ENCODE data around the gene LCA5L. TPM values are rescaled to one million over a fixed set of nuclear protein-coding genes. Genes with fewer than 3 reads are reported as not detected.

Gene LCA5L
- total RNA-seq, 2 experiments from 2014 or later = 0.35 to 1.8 TPM

GRCh38 chr21:39430457-39430856, 15.1 kb downstream of the LCA5L start:
- no peaks in the 10 kb centered on the region for H4K20me1 ChIP-seq (ENCODE audit: insufficient read depth, low read length)
- H3K27ac ChIP-seq (ENCODE audit: low read depth, low read length, poor library complexity, severe bottlenecking) = no peak overlapping the region
- intact Hi-C loops (cut with micrococcal nuclease; ENCODE audit: unreplicated experiment) = no loop called here
- H3K9me2 ChIP-seq (ENCODE audit: insufficient read depth, low read length) = no peaks in the 10 kb centered on the region
- H3K79me2 ChIP-seq (ENCODE audit: insufficient read depth, low read depth, low read length) = no peaks in the 10 kb centered on the region
- TF ChIP-seq EZH2phosphoT487 (IDR thresholded peaks at IDR 0.05; ENCODE audit: borderline replicate concordance, low read depth, low read length) = no peak
- no peak for TF ChIP-seq CTCF (conservative IDR thresholded peaks at IDR 0.05; ENCODE audit: low read length)
- POLR2A ChIA-PET = interaction anchor here (1.4 kb wide), 1 partner anchor 12 kb away, joined by 3 read pairs; no protein-coding TSS in a partner anchor
- CTCF ChIA-PET (ENCODE audit: unreplicated experiment) = no interaction called here
- H3K4me1 ChIP-seq (ENCODE audit: insufficient read depth, low read length, poor library complexity, severe bottlenecking) = no peaks in the 10 kb centered on the region
- no peak overlapping the region for H3K4me2 ChIP-seq (ENCODE audit: low read length)
- no peaks in the 10 kb centered on the region for H3K36me3 ChIP-seq (ENCODE audit: insufficient read depth, low read length)
- no peak overlapping the region for H2AFZ ChIP-seq (ENCODE audit: low read length)
- H3K9me3 ChIP-seq (ENCODE audit: low read length) = no peaks in the 10 kb centered on the region
- no peak for DNase-seq (ENCODE audit: low spot score)
- no peak overlapping the region for H3K4me3 ChIP-seq (ENCODE audit: low read depth, low read length, poor library complexity, severe bottlenecking)
- no TSS peak for BruUV-seq (replicated peaks)

- no peaks in the 10 kb centered on the region for H3K36me3 ChIP-seq (ENCODE audit: insufficient read depth, low read length)
- BruUV-seq (replicated peaks) = no TSS peak
- H3K4me2 ChIP-seq (ENCODE audit: low read length) = no peak overlapping the region
- ChIA-PET CTCF (ENCODE audit: unreplicated experiment) (no interaction called here), POLR2A (interaction anchor here (1.4 kb wide), 1 partner anchor 13 kb away, joined by 3 read pairs; no protein-coding TSS in a partner anchor)
- intact Hi-C loops (cut with micrococcal nuclease; ENCODE audit: unreplicated experiment) = no loop called here
- H2AFZ ChIP-seq (ENCODE audit: low read length) = no peak overlapping the region
- DNase-seq (ENCODE audit: low spot score) = no peak
- no peaks in the 10 kb centered on the region for H4K20me1 ChIP-seq (ENCODE audit: insufficient read depth, low read length)
- no peaks in the 10 kb centered on the region for H3K9me2 ChIP-seq (ENCODE audit: insufficient read depth, low read length)
- H3K4me1 ChIP-seq (ENCODE audit: insufficient read depth, low read length, poor library complexity, severe bottlenecking) = no peaks in the 10 kb centered on the region
- H3K79me2 ChIP-seq (ENCODE audit: insufficient read depth, low read depth, low read length) = no peaks in the 10 kb centered on the region
- TF ChIP-seq CTCF (conservative IDR thresholded peaks at IDR 0.05; ENCODE audit: low read length) = no peak
- no peak for TF ChIP-seq EZH2phosphoT487 (IDR thresholded peaks at IDR 0.05; ENCODE audit: borderline replicate concordance, low read depth, low read length)
- no peak overlapping the region for H3K4me3 ChIP-seq (ENCODE audit: low read depth, low read length, poor library complexity, severe bottlenecking)
- no peaks in the 10 kb centered on the region for H3K9me3 ChIP-seq (ENCODE audit: low read length)
- no peak overlapping the region for H3K27ac ChIP-seq (ENCODE audit: low read depth, low read length, poor library complexity, severe bottlenecking)
Measured at GRCh38 chr21:39430016-39430415, 15.6 kb downstream of the LCA5L start.

GRCh38 chr21:39429445-39429844, 16.1 kb downstream of the LCA5L start:
- H3K4me3 ChIP-seq (ENCODE audit: low read depth, low read length, poor library complexity, severe bottlenecking) = no peak overlapping the region
- no peak overlapping the region for H3K4me2 ChIP-seq (ENCODE audit: low read length)
- H3K9me3 ChIP-seq (ENCODE audit: low read length) = no peaks in the 10 kb centered on the region
- POLR2A ChIA-PET = interaction anchor here (1.4 kb wide), 1 partner anchor 13 kb away, joined by 3 read pairs; no protein-coding TSS in a partner anchor
- H3K4me1 ChIP-seq (ENCODE audit: insufficient read depth, low read length, poor library complexity, severe bottlenecking) = no peaks in the 10 kb centered on the region
- CTCF ChIA-PET (ENCODE audit: unreplicated experiment) = no interaction called here
- H3K9me2 ChIP-seq (ENCODE audit: insufficient read depth, low read length) = no peaks in the 10 kb centered on the region
- no peaks in the 10 kb centered on the region for H3K79me2 ChIP-seq (ENCODE audit: insufficient read depth, low read depth, low read length)
- no peak overlapping the region for H3K27ac ChIP-seq (ENCODE audit: low read depth, low read length, poor library complexity, severe bottlenecking)
- TF ChIP-seq EZH2phosphoT487 (IDR thresholded peaks at IDR 0.05; ENCODE audit: borderline replicate concordance, low read depth, low read length) = no peak
- TF ChIP-seq CTCF (conservative IDR thresholded peaks at IDR 0.05; ENCODE audit: low read length) = no peak
- H4K20me1 ChIP-seq (ENCODE audit: insufficient read depth, low read length) = no peaks in the 10 kb centered on the region
- BruUV-seq (replicated peaks) = no TSS peak
- intact Hi-C loops (cut with micrococcal nuclease; ENCODE audit: unreplicated experiment) = no loop called here
- no peaks in the 10 kb centered on the region for H3K36me3 ChIP-seq (ENCODE audit: insufficient read depth, low read length)
- no peak overlapping the region for H2AFZ ChIP-seq (ENCODE audit: low read length)
- no peak for DNase-seq (ENCODE audit: low spot score)

Measured in OCI-LY7 (cell line).